HG03095 (cell line): ENCODE measurements around the gene NOP9.

ENCODE experiments used
- ATAC-seq: cut with Tn5 transposase; IDR thresholded peaks from one replicate; pipeline ENCODE4 v1.9.1; 2021; ENCODE audit warnings: moderate library complexity; ENCODE audit not compliant: unreplicated experiment

NOP9 gene

GRCh38 chr14:24263848-24264247 is 35.8 kb upstream of the NOP9 start:
- ATAC-seq = no peak

- ATAC-seq = no peak
These were observed 35.4 kb upstream of the NOP9 start for GRCh38 chr14:24264298-24264697.

GRCh38 chr14:24266344-24267244 is 33.1 kb upstream of the NOP9 start:
- ATAC-seq = no peak

- ATAC-seq = no peak
These were observed 32.1 kb upstream of the NOP9 start for GRCh38 chr14:24267516-24267915.

GRCh38 chr14:24268225-24268624 is 31.4 kb upstream of the NOP9 start:
- no peak for ATAC-seq

GRCh38 chr14:24269368-24269767 is 30.3 kb upstream of the NOP9 start:
- no peak for ATAC-seq

GRCh38 chr14:24269910-24270536 is 29.6 kb upstream of the NOP9 start:
- no peak for ATAC-seq

- ATAC-seq = no peak
These were observed 29.0 kb upstream of the NOP9 start for GRCh38 chr14:24270537-24271133.

- ATAC-seq = peak; percentile 76
These were observed 28.4 kb upstream of the NOP9 start, which contains the start of gene RABGGTA for GRCh38 chr14:24271134-24271833. Gene RABGGTA, minus strand, starts transcription at chr14:24271597. Its CDS starts 482 bp downstream, at chr14:24271115.

- no peak for ATAC-seq
These were observed 27.8 kb upstream of the NOP9 start for GRCh38 chr14:24271834-24272263.

- ATAC-seq = no peak
These were observed 27.2 kb upstream of the NOP9 start for GRCh38 chr14:24272467-24272866.

GRCh38 chr14:24273422-24273998 is 26.1 kb upstream of the NOP9 start:
- no peak for ATAC-seq

- peak; percentile 47 for ATAC-seq
These were observed 25.5 kb upstream of the NOP9 start for GRCh38 chr14:24274101-24274543.

- ATAC-seq = no peak
These were observed 22.6 kb upstream of the NOP9 start for GRCh38 chr14:24277071-24277470.

- ATAC-seq = no peak
These were observed 21.9 kb upstream of the NOP9 start for GRCh38 chr14:24277606-24278321.

GRCh38 chr14:24278424-24278823 is 21.2 kb upstream of the NOP9 start:
- ATAC-seq = no peak

GRCh38 chr14:24279301-24280186 is 20.1 kb upstream of the NOP9 start:
- no peak for ATAC-seq

- no peak for ATAC-seq
These were observed 18.7 kb upstream of the NOP9 start for GRCh38 chr14:24280797-24281460.

GRCh38 chr14:24281636-24282035 is 18.0 kb upstream of the NOP9 start:
- ATAC-seq = no peak
